Subcutaneous adipose tissue (tissue), 4 donors: ENCODE data around the gene NFIB. TPM values are rescaled to one million over a fixed set of nuclear protein-coding genes. Genes with fewer than 3 reads are reported as not detected.

ENCODE experiments used
- CTCF ChIP-seq: fragments of 450-650 bp; IDR thresholded peaks from one replicate; pipeline ENCODE4 v1.5.1; 2016; ENCODE audit warnings: low read depth, mild to moderate bottlenecking, control low read depth, antibody characterized with exemption, moderate library complexity
- total RNA-seq, 4 donors: library from RNA; depleted of rRNA; stranded (reverse); fragments of >200 nt; gene quantifications; one replicate each; pipeline ENCODE4 v1.1.0, GENCODE V29; 2016

NFIB gene
- total RNA-seq, 4 donors from 2014 or later, result 79.2 to 215 (median 126) TPM

GRCh38 chr9:14165376-14166035 is 148.4 kb downstream of the NFIB start:
- TF ChIP-seq CTCF, result no peak

DNA sequence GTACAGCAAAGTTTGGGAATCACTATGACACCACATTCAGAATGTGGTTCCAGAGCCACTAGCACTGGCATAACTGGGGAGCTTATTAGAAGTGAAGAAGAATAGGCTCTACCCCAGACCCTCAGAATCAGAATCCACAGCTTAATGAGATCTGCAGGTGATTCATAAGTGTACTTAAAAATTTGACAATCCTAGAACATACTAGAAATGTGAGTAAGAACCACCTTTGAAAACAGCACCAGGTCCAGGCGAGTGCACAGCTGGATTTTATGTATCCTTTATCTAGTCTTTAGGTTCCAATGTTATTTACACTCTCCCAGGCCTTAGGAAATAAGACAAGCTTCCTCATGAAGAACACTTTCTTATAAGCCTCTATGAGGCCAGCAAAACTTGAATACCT is 149.0 kb downstream of the NFIB start:
- TF ChIP-seq CTCF, result no peak

DNA sequence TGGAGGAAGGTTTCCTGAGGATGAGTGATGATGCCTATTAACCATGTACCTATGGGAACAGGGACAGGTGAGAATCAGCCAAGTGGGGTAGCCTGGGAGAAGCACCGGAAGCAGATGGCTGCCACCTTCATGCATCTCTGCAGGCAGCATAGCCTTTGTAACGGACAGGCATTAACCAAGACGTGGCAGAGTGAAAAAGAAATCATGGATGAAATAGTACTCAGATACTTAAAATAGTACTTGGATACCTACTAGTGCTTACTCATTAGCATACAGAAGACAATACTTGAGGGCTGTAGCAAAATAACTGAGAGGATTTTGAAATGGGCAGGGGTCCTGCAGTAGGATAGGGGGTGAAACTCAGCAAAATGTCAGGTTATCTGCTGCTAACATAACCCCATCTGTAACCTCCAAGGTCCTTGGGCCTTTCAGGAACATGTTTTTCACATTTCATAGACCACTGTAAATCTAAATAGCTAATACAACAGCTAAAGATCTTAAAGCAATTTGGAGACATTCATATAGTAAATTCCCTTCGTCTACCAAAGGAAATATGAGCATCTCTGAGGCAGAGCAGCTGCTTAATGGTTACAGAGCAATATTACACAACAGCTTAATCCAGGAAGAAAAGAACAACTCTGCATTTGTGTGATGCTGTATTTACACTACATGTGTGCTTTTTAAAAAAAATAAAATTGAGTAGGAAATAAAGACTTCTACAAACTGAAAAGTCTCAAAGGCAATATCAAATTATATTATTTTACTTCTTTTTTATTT is 154.3 kb downstream of the NFIB start:
- no peak for TF ChIP-seq CTCF

DNA sequence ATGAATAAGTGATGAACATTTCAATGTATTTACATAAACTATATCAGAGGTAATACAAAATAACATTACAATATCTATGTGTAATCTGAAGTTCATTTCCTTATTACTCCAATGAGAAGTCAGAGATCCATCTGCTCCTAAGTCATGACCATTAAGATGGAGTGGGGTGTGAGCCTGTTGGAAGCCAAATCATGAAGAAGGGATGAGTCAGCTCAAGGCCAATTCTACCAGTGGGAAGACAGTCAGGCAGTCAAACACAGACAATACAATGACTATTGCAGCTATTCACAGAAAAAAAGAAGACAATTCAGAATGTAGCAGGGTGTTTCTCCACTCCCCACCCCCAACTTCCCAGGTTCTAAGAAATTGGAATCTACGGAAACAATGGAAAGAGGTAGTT is 155.0 kb downstream of the NFIB start:
- TF ChIP-seq CTCF, result no peak

DNA sequence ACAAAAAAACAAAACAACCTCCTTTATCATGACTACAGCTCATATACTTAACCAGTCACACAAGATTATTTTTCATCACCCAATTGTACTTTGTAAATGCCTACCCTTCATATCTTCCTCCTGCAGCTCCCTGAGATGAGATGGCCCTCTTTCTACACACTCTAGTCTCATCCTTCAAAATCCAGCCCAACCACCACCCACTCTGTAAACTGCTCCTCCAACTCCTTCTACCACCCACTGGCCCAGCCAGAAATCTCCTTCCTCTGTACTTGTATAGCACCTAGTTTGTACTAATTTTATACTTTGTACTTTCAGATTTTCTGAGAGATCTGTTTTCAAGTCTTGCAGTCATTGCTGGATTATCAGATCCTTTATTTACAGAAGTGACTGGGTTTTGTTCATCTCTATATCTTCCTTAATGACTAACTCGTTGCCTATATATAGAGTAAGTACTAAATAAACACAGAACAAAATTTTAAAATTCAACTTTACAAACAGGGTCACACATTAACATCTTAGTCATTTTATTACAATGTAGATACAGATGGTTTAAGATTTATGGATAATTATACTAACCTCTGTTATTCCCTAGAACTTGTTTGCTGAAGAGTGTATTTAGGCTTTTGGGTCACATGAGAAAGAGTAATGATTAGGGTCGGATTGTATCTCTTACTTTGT is 155.7 kb downstream of the NFIB start:
- TF ChIP-seq CTCF, result no peak

- no peak for TF ChIP-seq CTCF
Observed at GRCh38 chr9:14157191-14157590, 156.8 kb downstream of the NFIB start.

- TF ChIP-seq CTCF, result no peak
Observed at GRCh38 chr9:14156046-14156445, 157.9 kb downstream of the NFIB start.
